Measurements from ENCODE around the gene ATP5MC3. TPM values are rescaled to one million over a fixed set of nuclear protein-coding genes. Genes with fewer than 3 reads are reported as not detected.

The ATP5MC3 gene
- total RNA-seq, 4 donors from 2014 or later: 62.7 to 170 (median 105) TPM

DNA sequence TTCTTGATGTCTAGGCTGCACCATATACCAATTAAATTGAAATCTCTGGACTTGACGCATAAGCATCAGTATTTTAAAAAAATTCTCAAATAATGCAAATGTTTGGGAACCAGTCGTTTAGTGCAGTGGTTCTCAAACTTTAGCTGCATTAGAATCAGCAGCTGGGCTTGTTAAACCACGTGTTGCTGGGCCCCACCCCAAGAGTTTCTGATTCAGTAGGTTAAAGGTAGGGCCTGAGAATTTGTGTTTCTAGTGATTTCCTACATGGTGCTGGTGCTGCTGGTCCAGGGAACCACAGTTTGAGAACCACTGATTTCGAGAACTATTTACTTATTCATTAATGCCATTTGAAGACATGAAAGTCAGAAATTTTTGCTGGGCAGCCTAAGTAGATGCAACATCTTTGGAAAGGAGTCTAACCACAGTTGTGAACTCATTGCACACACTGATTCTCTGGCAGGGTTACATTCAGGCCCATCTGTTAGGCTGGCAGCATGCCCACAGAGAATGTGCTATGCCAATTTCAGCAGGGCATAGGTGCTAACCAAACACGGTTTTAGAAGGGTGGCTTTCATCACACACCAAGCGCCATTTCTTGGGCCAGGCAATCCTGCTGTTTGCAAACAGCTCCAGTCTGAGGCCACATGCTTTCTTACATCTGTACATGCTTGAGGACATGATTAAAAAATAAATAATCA lies 26.4 kb upstream of the ATP5MC3 start:
- TF ChIP-seq POLR2A (IDR thresholded peaks at IDR 0.05): no peak
- TF ChIP-seq CTCF (IDR thresholded peaks at IDR 0.05): no peak
- DNase-seq (ENCODE audit: low spot score in 2 of 2): no peak
- no peak overlapping the region for H3K4me3 ChIP-seq (ENCODE audit: low read depth, poor library complexity, severe bottlenecking)
- intact Hi-C loops (cut with DNase I; ENCODE audit: low total_unique reads): no loop called here
- 65 to 71% methylated on average over 6 of the region's 6 CpGs for WGBS, 2 donors

DNA sequence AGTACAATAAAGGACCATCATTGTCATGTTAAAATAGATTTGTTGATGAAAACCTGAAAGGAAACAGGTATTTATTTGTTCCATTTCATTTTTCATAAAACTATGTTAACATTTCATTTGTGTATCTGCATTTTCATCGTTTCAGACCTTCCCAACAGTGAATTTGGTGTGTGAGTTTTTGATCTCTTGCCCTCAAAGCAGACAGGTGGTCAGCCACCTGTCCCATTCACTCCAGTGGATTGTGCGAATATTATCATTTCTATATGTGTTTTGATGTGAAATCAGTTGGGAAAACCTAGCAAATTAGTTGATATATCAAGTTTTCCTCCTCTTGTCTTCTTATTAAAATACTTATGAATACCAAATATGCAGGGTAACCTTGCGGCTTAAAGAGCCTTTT lies 25.4 kb upstream of the ATP5MC3 start:
- intact Hi-C loops (cut with DNase I; ENCODE audit: low total_unique reads): no loop called here
- TF ChIP-seq POLR2A (IDR thresholded peaks at IDR 0.05): no peak
- no peak for TF ChIP-seq CTCF (IDR thresholded peaks at IDR 0.05)
- H3K4me3 ChIP-seq (ENCODE audit: low read depth, poor library complexity, severe bottlenecking): no peak overlapping the region
- WGBS, 2 donors: 70 to 85% methylated on average over 3 of the region's 3 CpGs
- DNase-seq (ENCODE audit: low spot score in 2 of 2): no peak

DNA sequence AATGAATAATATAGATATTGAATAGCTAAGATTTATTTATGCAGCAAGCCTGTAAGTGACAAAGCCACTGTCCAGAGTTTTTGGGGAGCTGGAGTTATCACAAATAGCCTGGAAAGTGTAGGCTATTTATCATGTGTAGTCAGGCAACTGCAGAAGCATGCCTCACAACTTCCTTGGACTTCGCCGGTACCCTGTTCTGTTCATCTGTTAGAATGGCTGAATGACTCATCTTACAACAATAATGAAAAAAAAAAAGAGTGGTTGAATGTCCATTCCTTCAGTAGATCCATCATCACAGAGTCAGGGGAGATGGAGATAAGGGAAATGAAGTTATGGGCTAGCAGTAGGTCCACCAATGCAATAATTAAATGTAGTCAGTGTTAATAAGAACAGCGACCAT lies 24.0 kb upstream of the ATP5MC3 start:
- WGBS, 2 donors: 70 to 78% methylated on average over 3 of the region's 3 CpGs
- no peak for DNase-seq (ENCODE audit: low spot score in 2 of 2)
- TF ChIP-seq CTCF (IDR thresholded peaks at IDR 0.05) (no peak), POLR2A (IDR thresholded peaks at IDR 0.05) (no peak)
- H3K4me3 ChIP-seq (ENCODE audit: low read depth, poor library complexity, severe bottlenecking): no peak overlapping the region
- intact Hi-C loops (cut with DNase I; ENCODE audit: low total_unique reads): no loop called here

DNA sequence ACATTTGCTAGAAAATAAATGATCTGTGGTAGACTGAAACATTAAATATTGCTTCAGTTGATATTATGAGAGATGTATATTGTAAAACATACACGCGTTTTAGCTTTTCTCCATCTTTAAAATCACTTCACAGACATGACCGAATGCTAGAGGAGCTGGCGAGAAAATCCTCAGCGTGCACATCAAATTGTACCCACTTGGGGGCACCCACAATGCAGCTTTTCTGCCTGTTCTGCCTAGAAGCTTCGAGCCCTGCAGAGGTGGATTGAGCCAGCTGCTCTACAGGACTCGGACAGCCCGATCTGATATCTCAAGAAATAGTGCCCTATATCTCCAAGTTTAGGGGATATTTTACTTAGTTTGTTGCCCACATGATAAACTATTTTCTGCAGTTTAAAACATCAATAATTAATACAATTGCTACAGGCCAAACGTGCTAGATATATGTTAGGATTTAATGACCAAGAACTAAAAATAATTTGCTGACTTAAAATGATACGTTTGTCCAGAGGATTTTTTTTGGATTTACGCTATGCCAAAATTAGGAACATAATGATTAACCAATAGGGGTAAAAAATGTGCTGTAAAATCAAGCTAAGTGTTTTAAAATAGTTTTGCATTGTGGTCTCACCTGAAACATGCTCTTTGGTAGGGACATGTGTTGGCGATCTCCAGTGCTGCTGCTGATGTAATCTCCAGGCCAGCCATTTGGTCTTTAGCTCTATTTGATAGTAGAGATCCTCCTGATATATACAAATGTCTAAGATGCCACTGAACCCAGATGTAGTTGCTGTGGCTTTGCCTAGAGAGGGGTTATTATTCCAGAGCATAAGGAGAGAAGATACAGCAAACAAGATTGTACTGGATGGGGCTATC lies 22.3 kb upstream of the ATP5MC3 start:
- WGBS, 2 donors: 39 to 45% methylated on average over 12 of the region's 12 CpGs
- H3K4me3 ChIP-seq (ENCODE audit: low read depth, poor library complexity, severe bottlenecking): no peak overlapping the region
- intact Hi-C loops (cut with DNase I; ENCODE audit: low total_unique reads): no loop called here
- no peak for DNase-seq (ENCODE audit: low spot score in 2 of 2)
- TF ChIP-seq CTCF (IDR thresholded peaks at IDR 0.05) (no peak), POLR2A (IDR thresholded peaks at IDR 0.05) (no peak)

- TF ChIP-seq CTCF (IDR thresholded peaks at IDR 0.05) (no peak), POLR2A (IDR thresholded peaks at IDR 0.05) (no peak)
- DNase-seq (ENCODE audit: low spot score in 2 of 2): no peak
- intact Hi-C loops (cut with DNase I; ENCODE audit: low total_unique reads): no loop called here
- no peak overlapping the region for H3K4me3 ChIP-seq (ENCODE audit: low read depth, poor library complexity, severe bottlenecking)
Measured at GRCh38 chr2:175195012-175195411, 13.5 kb upstream of the ATP5MC3 start.

All from lower leg skin (tissue), 4 donors.